SK-MEL-5 (cell line): ENCODE measurements around the gene PCBP2. TPM values are rescaled to one million over a fixed set of nuclear protein-coding genes. Genes with fewer than 3 reads are reported as not detected.
"Not testable (repeated sequence)": the region's sequence is repeated elsewhere in the genome, so short reads cannot be mapped to it uniquely, and the experiment has no call there.

Experiments
- DNase-seq: peaks from one replicate; pipeline ENCODE4 v3.0.0-alpha.2; 2016; ENCODE audit warnings: low read depth, low spot score
- in situ Hi-C: cut with HindIII; loops from 2 replicates; pipeline ENCODE4 v1.10.0; 2016; ENCODE audit warnings: low sequenced_read_pairs, high pct_unique_total_duplicates, low pct_unique_long_range_greater_than_20kb
- total RNA-seq: library from RNA; depleted of rRNA; stranded (reverse); fragments of >200 nt; shearing (Covaris generic); gene quantifications from 2 replicates; pipeline ENCODE4 v1.2.3, GENCODE V29; 2014

Gene PCBP2
- total RNA-seq, 1 experiment from 2014 or later, result 165 TPM

GRCh38 chr12:53430116-53430515 lies 21.8 kb upstream of the PCBP2 start:
- in situ Hi-C loops, result no loop called here
- no peak for DNase-seq

DNA sequence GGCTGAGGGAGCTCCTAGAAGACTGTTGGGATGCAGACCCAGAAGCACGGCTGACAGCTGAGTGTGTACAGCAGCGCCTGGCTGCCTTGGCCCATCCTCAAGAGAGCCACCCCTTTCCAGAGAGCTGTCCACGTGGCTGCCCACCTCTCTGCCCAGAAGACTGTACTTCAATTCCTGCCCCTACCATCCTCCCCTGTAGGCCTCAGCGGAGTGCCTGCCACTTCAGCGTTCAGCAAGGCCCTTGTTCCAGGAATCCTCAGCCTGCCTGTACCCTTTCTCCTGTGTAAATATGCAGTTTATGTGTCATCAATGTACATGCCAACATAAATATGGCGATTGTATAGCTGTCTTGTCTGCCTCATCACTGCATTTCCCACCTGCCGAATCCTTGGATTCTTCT lies 20.7 kb upstream of the PCBP2 start:
- DNase-seq, result no peak
- in situ Hi-C loops, result no loop called here

DNA sequence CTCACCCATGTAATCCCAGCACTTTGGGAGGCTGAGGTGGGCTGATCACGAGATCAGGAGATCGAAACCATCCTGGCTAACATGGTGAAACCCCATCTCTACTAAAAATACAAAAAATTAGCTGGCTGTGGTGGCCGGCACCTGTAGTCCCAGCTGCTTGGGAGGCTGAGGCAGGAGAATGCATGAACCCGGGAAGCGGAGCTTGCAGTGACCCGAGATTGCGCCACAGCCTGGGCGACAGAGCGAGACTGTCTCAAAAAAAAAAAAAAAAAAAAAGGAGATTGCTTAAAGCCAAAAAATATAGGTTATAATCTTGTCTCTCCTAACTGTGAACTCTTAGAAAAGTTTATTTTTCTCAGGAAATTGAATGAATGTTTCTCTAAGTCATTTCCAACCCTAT lies 16.6 kb upstream of the PCBP2 start:
- in situ Hi-C loops, result not testable (repeated sequence)

DNA sequence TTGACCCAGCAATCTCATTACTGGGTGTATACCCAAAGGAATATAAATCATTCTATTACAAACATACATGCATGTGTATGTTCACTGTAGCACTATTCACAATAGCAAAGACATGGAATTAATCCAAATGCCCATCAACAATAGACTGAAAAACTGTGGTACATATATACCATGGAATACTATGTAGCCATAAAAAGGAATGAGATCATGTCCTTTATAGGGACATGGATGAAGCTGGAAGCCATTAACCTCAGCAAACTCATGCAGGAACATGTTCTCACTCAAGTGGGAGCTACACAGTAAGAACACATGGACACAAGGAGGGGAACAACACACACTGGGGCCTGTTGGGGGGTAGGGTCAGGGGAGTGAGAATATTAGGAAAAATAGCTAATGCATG lies 12.3 kb upstream of the PCBP2 start:
- in situ Hi-C loops, result not testable (repeated sequence)

More for the DNA sequence above, 16.6 kb upstream of the PCBP2 start:
- not testable (repeated sequence) for DNase-seq

GRCh38 chr12:53441040-53441833 lies 10.7 kb upstream of the PCBP2 start, which contains the start of gene PRR13:
Gene PRR13 (plus strand): TSS chr12:53441734. CDS start chr12:53442715, 981 bp downstream.
- DNase-seq, result peak; percentile 100
- in situ Hi-C loops, result no loop called here

More for the DNA sequence above, 12.3 kb upstream of the PCBP2 start:
- DNase-seq, result not testable (repeated sequence)

GRCh38 chr12:53443955-53444354 lies 7.9 kb upstream of the PCBP2 start:
- no peak for DNase-seq

GRCh38 chr12:53444593-53445325 lies 7.1 kb upstream of the PCBP2 start:
- in situ Hi-C loops, DNase-seq: not testable (repeated sequence)

More at GRCh38 chr12:53443955-53444354, 7.9 kb upstream of the PCBP2 start:
- in situ Hi-C loops, result no loop called here

- in situ Hi-C loops, result no loop called here
- DNase-seq, result no peak
These were observed 966 bp upstream of the PCBP2 start for GRCh38 chr12:53450936-53451335.

- in situ Hi-C loops, result no loop called here
- DNase-seq, result peak; percentile 88
These were observed 516 bp downstream of the PCBP2 start for GRCh38 chr12:53452159-53453077.

DNA sequence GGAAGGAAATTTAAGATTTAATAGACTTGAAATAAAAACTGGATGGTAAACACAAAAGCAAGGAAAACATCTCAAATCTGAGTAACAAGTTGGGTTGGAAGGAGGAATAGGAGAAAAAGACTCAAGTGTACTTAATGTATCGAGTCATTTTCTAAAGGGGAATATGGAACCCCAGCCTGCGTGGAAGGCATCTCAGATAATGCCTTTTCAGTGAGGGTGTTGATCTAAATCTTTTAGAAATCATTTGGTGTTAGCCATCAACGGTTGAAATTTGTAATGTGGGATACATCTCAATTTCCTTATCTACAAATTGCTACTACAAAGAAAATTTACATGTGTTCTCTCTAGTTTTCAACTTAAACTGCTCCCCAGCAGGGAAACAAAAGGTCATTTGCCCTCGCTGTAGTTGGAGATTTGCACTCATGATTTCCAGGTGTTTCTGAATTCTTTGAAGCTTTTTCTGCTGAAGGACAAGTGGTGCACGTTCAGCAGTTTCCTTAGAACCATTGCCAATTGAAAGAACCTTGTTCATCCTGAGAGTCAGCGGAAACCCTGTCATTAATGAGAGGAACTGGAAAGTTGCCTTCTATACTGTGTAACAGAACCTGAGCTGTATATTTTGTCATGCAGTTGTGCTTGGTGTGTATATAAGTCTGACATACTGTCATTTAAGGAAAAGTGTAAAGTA lies 2.2 kb downstream of the PCBP2 start:
- in situ Hi-C loops, result no loop called here
- DNase-seq, result no peak

DNA sequence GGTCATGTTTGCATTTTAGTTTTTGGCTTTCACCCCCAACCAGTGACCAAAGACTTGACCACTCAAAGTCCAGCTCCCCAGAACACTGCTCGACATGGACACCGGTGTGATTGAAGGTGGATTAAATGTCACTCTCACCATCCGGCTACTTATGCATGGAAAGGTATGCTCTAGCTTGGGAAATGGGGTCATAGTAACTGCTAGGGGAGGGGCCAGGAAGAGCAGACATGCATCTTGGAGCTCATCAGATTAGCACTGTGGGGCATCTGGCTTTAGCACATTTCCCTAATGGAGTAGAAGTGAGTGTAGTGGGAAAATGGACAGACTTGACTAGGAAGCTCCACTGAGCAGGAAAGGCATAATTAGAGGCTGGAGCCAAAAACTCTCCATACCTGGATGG lies 2.8 kb downstream of the PCBP2 start:
- DNase-seq, result no peak
- in situ Hi-C loops, result no loop called here

DNA sequence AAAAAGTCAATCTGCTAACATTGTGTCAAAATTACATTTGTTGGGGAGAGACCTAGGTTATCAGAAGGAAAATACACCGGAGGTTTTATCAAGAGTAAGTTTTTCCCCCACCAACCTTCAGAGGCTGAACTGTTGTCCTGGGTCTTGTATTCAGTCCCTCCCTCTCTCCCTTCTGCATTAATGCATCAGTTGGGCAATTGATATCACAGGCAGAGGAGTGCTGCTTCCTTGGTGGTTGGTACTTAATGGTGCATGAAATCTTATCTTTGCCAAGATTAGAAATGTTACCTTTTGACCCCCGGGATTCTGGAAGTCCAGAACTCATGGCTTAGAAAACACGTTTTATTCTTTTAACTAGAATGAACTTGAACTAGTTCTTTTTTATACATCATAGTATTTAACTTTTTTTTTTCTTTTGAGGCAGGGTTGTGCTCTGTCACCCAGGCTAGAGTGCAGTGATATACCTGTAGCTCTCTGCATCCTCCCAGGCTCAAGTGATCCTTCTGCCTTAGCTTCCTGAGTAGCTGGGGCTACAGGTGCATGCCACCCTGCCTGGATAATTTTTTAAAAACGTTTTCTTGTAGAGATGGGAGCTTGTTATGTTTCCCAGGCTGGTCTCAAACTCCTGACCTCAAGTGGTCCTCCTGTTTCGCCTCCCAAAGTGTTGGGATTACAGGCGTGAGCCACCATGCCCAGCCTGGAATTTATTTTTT lies 4.9 kb downstream of the PCBP2 start:
- no peak for DNase-seq
- in situ Hi-C loops, result no loop called here

- DNase-seq, result no peak
- in situ Hi-C loops, result no loop called here
These were observed 7.2 kb downstream of the PCBP2 start for GRCh38 chr12:53459097-53459496.

DNA sequence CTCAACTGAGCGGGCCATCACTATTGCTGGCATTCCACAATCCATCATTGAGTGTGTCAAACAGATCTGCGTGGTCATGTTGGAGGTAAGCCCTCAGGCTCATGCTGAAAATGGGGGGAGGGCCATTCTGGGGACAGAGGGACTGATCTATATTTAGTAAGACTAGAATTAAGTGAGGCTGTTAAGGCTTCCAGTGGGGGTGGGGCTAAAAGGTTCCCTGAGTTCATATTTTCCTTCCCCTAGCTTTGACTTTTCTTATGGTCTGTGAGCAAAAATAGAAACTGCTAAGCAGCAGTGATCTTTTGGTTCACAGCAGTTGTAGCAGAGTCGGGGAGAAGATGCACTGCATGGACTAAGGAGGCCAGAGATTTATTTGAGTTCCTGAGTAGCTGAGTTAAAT lies 9.2 kb downstream of the PCBP2 start:
- in situ Hi-C loops, result no loop called here
- no peak for DNase-seq

DNA sequence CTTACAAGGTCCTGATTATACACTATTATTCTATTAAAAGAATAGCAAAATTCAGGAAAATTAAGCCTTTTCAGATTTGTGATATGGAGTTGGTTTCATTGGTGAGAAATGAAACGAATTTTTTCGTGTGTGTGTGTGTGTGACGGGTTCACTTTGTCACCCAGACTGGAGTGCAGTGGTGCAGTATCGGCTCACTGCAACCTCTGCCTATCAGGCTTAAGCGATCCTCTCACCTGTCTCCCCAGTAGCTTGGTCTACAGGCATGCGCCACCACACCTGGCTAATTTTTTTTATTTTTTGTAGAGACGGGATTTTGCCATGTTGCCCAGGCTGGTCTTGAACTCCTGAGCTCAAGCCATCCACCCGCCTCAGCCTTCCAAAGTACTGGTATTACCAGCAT lies 9.7 kb downstream of the PCBP2 start:
- no peak for DNase-seq
- in situ Hi-C loops, result no loop called here

DNA sequence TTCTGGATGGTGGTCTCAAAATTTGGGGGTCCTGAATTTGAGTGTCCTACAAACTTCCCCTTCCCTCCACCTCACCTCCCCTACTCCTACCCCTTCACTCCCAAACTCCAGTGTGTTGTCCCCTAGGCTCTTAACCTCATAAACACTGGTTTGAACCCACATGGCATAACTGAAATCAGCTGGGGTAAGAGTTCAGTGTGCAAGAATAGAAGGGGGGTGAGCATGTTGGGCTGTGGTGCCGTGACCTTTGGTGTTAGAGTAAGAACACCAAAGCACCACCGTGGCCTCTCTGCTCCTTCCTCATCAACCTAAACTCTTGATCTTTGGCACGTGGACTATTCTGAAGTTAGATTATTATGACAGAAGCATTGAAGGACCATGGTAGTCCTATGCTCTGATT lies 11.0 kb downstream of the PCBP2 start:
- in situ Hi-C loops, result no loop called here
- DNase-seq, result no peak
